Caco-2 (cell line): ENCODE data around the gene CDC42BPA. TPM values are rescaled to one million over a fixed set of nuclear protein-coding genes. Genes with fewer than 3 reads are reported as not detected.

ENCODE experiments used
- BruUV-seq: library from RNA; stranded (reverse); fragments of 400-500 nt; replicated peaks from 2 replicates; lab custom pipeline; 2021; lab: Mats Ljungman, UMichigan
- CTCF ChIA-PET: fragments of 300-600 bp; sonication (Branson Sonifier 250); formaldehyde crosslinking; loops from one replicate; lab custom pipeline; 2022; ENCODE audit warnings: antibody characterized with exemption; lab: Charles Lee
- POLR2A ChIA-PET: fragments of 300-600 bp; sonication (Branson Sonifier 250); formaldehyde crosslinking; loops from one replicate; lab custom pipeline; 2022; ENCODE audit warnings: antibody characterized with exemption; lab: Charles Lee
- DNase-seq, 2 experiments: peaks; one replicate each; pipeline versions ENCODE4 v3.0.0 to v3.0.0-alpha.2; 2020 to 2022
- H3K27me3 ChIP-seq: replicated peaks from 2 replicates; pipeline ENCODE4 v1.6.0; 2011; ENCODE audit warnings: low read length; ENCODE audit not compliant: control insufficient read depth, insufficient read depth
- H3K36me3 ChIP-seq: 2 replicates; pipeline ENCODE4 v1.5.1; 2011; ENCODE audit warnings: low read length; ENCODE audit not compliant: control insufficient read depth, insufficient read depth
- H3K4me1 ChIP-seq: fragments of 250-450 bp; sonication (Bioruptor Pico); 2 replicates; pipeline ENCODE4 v1.5.1; 2020; ENCODE audit warnings: mild to moderate bottlenecking
- H3K4me3 ChIP-seq: 2 replicates; pipeline ENCODE4 v1.5.1; 2011; ENCODE audit warnings: low read depth, mild to moderate bottlenecking, control low read depth, low read length
- H3K9me3 ChIP-seq: fragments of 250-450 bp; sonication (Bioruptor Pico); 2 replicates; pipeline ENCODE4 v1.5.1; 2020; ENCODE audit warnings: mild to moderate bottlenecking, moderate library complexity
- H3K27ac Mint-ChIP-seq: one replicate; pipeline ENCODE4 v1.8.0; 2022; ENCODE audit warnings: mixed read lengths; ENCODE audit not compliant: unreplicated experiment
- H3K27me3 Mint-ChIP-seq: one replicate; pipeline ENCODE4 v1.8.0; 2022; ENCODE audit warnings: mixed read lengths; ENCODE audit not compliant: insufficient read depth, unreplicated experiment
- H3K36me3 Mint-ChIP-seq: one replicate; pipeline ENCODE4 v1.8.0; 2022; ENCODE audit warnings: mild to moderate bottlenecking, mixed read lengths; ENCODE audit not compliant: insufficient read depth, unreplicated experiment
- H3K4me1 Mint-ChIP-seq: one replicate; pipeline ENCODE4 v1.8.0; 2022; ENCODE audit warnings: low read depth, mixed read lengths; ENCODE audit not compliant: unreplicated experiment
- H3K4me3 Mint-ChIP-seq: one replicate; pipeline ENCODE4 v1.8.0; 2022; ENCODE audit warnings: mild to moderate bottlenecking, moderate library complexity, mixed read lengths; ENCODE audit not compliant: unreplicated experiment
- H3K9me3 Mint-ChIP-seq: one replicate; pipeline ENCODE4 v1.8.0; 2022; ENCODE audit warnings: mixed read lengths; ENCODE audit not compliant: unreplicated experiment
- CTCF ChIP-seq, 2 experiments: fragments of 200-600 bp in 1 of 2; IDR thresholded peaks; 1 replicate in 1 of 2; 2 replicates in 1 of 2; pipeline versions ENCODE4 v1.5.1 to v1.8.0; 2011 to 2022; ENCODE audit warnings: antibody characterized with exemption in 1 of 2, control low read depth in 1 of 2, inconsistent platforms in 1 of 2, low read depth in 1 of 2, low read length in 1 of 2, mild to moderate bottlenecking in 1 of 2, moderate library complexity in 1 of 2; ENCODE audit not compliant: insufficient read depth in 1 of 2, severe bottlenecking in 1 of 2, unreplicated experiment in 1 of 2
- intact Hi-C: fragments of 100-400 bp; cut with micrococcal nuclease; formaldehyde crosslinking; loops from one replicate; pipeline ENCODE4 v1.10.0; 2022; ENCODE audit not compliant: unreplicated experiment
- total RNA-seq: library from RNA; stranded (reverse); gene quantifications from 2 replicates; pipeline ENCODE4 v1.2.3, GENCODE V29; 2022

The CDC42BPA gene
- total RNA-seq, 1 experiment from 2014 or later = 38.3 TPM

GRCh38 chr1:227314014-227314848 is 4.1 kb downstream of the CDC42BPA start:
- CTCF ChIA-PET = no interaction called here
- no peaks in the 10 kb centered on the region for H3K9me3 ChIP-seq
- intact Hi-C loops = loop anchor here (10.0 kb wide), 1 partner anchor 81 kb away; no protein-coding TSS in a partner anchor
- no TSS peak for BruUV-seq
- H3K36me3 Mint-ChIP-seq = no peaks in the 10 kb centered on the region
- H3K4me3 Mint-ChIP-seq = no peak overlapping the region
- POLR2A ChIA-PET = no interaction called here
- H3K4me1 Mint-ChIP-seq = peaks cover 14% of the 10 kb centered on the region
- H3K4me1 ChIP-seq = no peaks in the 10 kb centered on the region; the same call in 1 of the 2 replicates
- H3K9me3 Mint-ChIP-seq = no peaks in the 10 kb centered on the region
- H3K27ac Mint-ChIP-seq = no peak overlapping the region
- no peaks in the 10 kb centered on the region for H3K27me3 ChIP-seq
- H3K4me3 ChIP-seq = no peak overlapping the region
- DNase-seq = no peak
- no peaks in the 10 kb centered on the region for H3K27me3 Mint-ChIP-seq
- TF ChIP-seq CTCF (IDR thresholded peaks at IDR 0.05; ENCODE audit: insufficient read depth in 1 of 2, low read depth in 1 of 2, low read length in 1 of 2, severe bottlenecking in 1 of 2, unreplicated experiment in 1 of 2) = no peak
- no peaks in the 10 kb centered on the region for H3K36me3 ChIP-seq

- H3K4me1 ChIP-seq = no peaks in the 10 kb centered on the region; the same call in 1 of the 2 replicates
- Mint-ChIP-seq H3K4me3 (no peak overlapping the region), H3K27ac (no peak overlapping the region), H3K9me3 (no peaks in the 10 kb centered on the region), H3K4me1 (peaks cover 20% of the 10 kb centered on the region), H3K27me3 (no peaks in the 10 kb centered on the region), H3K36me3 (no peaks in the 10 kb centered on the region)
- no peaks in the 10 kb centered on the region for H3K36me3 ChIP-seq
- no TSS peak for BruUV-seq
- no peak for TF ChIP-seq CTCF (IDR thresholded peaks at IDR 0.05; ENCODE audit: insufficient read depth in 1 of 2, low read depth in 1 of 2, low read length in 1 of 2, severe bottlenecking in 1 of 2, unreplicated experiment in 1 of 2)
- no peak for DNase-seq
- intact Hi-C loops = loop anchor here (10.0 kb wide), 1 partner anchor 82 kb away; no protein-coding TSS in a partner anchor
- CTCF ChIA-PET = no interaction called here
- H3K4me3 ChIP-seq = no peak overlapping the region
- H3K27me3 ChIP-seq = no peaks in the 10 kb centered on the region
- no peaks in the 10 kb centered on the region for H3K9me3 ChIP-seq
- POLR2A ChIA-PET = no interaction called here
Observed at GRCh38 chr1:227312361-227313025, 5.8 kb downstream of the CDC42BPA start.

- Histone ChIP-seq H3K9me3 (no peaks in the 10 kb centered on the region), H3K4me3 (no peak overlapping the region), H3K4me1 (no peaks in the 10 kb centered on the region; the same call in 1 of the 2 replicates), H3K36me3 (no peaks in the 10 kb centered on the region), H3K27me3 (no peaks in the 10 kb centered on the region)
- CTCF ChIA-PET = no interaction called here
- Mint-ChIP-seq H3K27me3 (no peaks in the 10 kb centered on the region), H3K4me1 (peaks cover 20% of the 10 kb centered on the region), H3K9me3 (no peaks in the 10 kb centered on the region), H3K36me3 (no peaks in the 10 kb centered on the region), H3K27ac (no peak overlapping the region), H3K4me3 (no peak overlapping the region)
- POLR2A ChIA-PET = no interaction called here
- intact Hi-C loops = loop anchor here (10.0 kb wide), 1 partner anchor 83 kb away; no protein-coding TSS in a partner anchor
- TF ChIP-seq CTCF (IDR thresholded peaks at IDR 0.05; ENCODE audit: insufficient read depth in 1 of 2, low read depth in 1 of 2, low read length in 1 of 2, severe bottlenecking in 1 of 2, unreplicated experiment in 1 of 2) = no peak
- no TSS peak for BruUV-seq
- no peak for DNase-seq
Observed at GRCh38 chr1:227311389-227312001, 6.8 kb downstream of the CDC42BPA start.
